NCI-H2029 (cell line): Measurements from ENCODE around the gene DNAH9.

Experiments
- DNase-seq: peaks from one replicate; lab custom pipeline; 2025; lab: John Stamatoyannopoulos, UW

The DNAH9 gene

GRCh38 chr17:11757815-11758214, 159.5 kb downstream of the DNAH9 start:
- DNase-seq: no peak

- no peak for DNase-seq
Observed at GRCh38 chr17:11768106-11768505, 169.8 kb downstream of the DNAH9 start.

- DNase-seq: no peak
Observed at GRCh38 chr17:11768981-11769380, 170.7 kb downstream of the DNAH9 start.

DNA sequence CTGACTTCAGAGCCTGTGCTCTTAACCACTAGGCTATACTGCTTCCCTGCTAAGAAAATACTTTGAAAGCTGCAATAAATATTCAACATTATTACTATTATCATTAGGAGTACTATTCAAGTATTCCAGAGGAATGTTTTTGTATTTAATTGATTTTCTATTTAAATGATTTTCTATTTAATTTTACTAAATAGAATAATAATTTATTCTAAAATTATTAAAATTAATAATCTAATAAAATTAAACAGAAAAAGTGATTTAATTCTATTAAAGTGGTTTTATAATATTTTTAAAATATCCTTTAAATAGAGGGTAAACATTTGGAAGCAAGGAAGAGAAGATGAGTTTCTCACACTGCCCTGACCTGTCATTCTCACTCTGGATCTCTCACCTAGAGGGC, 173.8 kb downstream of the DNAH9 start:
- no peak for DNase-seq

DNA sequence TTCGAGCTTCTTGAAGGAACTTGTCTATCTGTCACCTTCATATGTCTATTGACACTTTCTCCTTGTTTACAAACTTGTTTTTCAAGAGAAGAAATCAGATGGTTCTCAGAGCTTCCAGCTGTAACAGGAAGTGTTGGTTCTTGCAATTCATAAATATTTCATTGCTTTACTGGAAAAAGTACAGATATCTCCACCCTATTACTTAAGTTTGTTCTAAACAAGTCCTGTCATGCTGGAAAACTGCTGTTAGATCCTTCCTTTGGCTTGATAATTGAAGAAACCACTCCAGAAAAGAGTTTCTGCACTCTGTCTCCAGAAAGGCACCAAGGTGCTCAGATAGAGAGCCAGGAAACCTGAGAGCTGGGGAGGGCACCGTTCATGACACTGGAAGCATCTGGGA, 181.6 kb downstream of the DNAH9 start:
- no peak for DNase-seq

DNA sequence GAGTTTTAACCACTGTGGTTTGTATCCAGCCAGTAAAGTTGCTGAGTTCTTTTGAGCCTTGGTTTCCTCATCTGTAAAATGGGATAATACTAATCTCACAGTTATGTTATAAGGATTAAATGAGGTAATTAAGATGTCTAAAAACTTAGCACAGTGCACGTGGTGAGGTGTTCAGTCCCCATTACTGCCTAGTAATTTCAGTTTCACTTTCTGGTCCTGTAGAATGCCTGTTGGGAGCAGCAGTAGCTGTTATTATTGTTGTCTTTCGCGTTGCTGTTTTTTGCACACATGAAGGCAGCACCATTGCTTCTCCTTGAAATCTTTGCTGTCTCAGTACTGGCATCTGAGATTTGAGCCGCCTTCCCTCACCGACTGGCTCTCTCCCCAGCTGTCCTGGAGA, 182.4 kb downstream of the DNAH9 start:
- no peak for DNase-seq

DNA sequence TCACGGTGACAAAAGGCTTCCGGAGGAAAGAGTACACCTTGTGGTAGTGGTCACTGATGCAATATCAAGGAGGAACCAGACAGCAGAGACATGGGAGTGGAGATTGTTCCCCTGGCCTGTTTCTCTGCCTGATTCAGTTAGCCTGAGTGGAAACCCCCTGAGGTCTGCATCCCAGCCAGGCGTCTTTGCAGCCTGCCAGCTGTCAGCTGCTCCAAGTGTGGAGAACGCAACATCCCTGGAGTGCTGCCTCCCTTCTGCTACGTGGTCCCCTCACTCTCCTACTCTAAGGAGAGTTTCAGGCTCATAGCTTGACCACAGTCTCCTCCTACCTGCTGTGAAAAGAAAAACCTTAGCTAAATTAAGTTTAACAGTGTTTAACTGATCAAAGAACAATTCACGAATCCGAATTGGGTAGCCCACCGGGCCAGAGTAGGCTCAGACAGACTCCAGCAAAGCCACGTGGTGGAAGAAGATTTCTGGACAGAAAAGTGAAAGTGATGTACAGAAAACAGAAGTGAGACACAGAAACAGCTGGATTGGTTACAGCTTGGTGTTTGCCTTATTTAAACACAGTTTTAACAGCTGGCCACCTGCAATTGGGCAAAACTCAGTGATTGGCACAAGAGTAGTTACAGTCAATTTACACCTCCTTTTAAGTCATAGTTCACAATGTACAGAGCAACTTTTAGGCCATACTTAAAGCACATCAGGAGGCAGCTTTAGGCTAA, 188.6 kb downstream of the DNAH9 start:
- no peak for DNase-seq

DNA sequence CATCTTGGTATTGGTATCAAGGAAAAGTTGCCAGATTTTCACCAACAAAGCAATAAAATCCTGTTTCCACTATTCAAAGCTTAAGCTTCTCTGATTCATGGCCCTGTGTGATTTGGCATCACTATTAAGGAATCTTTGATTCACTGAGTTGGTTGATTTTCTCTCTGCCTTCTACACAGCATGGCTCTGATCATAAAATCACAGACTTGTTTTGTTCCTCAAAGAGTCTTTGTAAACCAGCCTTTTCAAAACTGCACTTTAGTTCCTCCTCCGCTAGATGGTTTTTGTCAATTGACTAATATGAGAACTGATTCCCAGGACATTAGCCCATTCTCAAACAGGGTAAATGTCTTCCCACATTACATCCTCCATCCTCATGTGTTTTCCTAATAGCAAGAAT, 197.6 kb downstream of the DNAH9 start:
- DNase-seq: no peak

- no peak for DNase-seq
Observed at GRCh38 chr17:11797803-11798202, 199.5 kb downstream of the DNAH9 start.

DNA sequence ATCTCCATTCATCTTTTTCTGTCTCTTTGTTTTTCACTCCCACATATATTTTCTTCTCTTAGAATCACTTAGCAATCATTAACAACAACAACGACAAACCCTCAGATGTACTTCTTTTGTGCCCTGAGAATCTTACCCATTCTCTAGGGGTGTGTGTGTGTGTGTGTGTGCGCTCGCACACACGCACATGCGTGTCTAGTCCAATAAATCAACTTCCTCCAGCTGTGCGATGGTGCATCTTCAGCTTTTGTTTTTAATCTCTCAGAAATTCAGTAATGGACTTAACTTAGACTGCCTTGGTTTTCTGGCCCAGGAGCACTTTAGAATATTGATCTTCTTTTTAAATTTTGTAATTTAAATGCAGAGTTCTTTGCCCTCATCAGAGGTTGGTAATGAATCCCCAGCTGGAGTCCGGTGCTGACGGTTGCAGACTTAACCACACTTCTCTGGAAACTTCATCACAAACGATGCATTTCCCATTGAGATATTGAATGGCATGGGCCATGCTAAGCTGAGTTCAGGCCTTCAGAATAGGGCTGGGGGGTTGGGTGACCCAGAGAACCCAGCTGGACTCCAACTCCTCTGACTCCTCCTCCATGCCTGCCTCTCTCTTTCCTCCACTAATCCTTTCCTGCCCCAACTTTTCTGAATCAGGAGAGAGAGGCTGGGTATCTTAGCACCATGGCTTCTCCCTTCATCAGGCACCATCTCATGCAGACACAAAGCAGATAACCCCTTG, 205.1 kb downstream of the DNAH9 start:
- DNase-seq: no peak

GRCh38 chr17:11805138-11805537, 206.9 kb downstream of the DNAH9 start:
- DNase-seq: no peak

DNA sequence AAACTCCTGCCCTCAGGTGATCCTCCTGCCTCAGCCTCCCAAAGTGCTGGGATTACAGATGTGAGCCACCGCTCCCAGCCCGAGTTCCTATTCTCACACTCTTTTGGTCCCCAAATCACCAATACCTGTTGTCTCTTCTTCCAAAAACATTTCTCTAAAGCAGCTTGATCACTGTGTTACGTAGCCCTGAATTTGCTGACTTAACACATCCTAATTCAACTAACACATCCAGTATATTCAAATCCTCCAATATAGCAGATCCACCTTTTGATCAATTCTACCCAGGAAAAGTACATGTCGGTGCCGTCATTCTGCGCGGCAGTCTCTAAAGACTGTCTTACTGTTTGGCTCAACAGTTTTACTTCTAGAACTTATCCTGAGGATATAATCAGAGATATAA, 207.7 kb downstream of the DNAH9 start:
- no peak for DNase-seq

GRCh38 chr17:11807606-11808005, 209.3 kb downstream of the DNAH9 start:
- no peak for DNase-seq

DNA sequence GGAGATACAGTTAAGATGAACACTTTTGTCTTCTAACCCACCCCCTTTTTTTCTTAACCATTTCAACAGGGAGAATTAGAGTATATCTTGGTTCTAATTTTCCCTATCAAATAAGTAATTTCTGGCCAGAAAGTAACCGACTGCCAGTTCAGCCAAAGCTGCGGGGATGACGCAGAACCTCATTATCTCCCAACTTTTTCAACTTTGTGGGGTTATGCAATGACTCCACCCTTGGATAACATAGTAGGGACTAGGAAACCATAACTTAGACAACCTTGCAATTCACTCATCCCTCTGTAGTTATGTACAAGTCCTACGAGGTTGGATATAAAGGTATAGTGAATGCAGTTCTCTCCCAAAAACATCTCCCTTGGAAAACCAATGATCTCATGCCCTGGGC, 215.0 kb downstream of the DNAH9 start:
- no peak for DNase-seq

DNA sequence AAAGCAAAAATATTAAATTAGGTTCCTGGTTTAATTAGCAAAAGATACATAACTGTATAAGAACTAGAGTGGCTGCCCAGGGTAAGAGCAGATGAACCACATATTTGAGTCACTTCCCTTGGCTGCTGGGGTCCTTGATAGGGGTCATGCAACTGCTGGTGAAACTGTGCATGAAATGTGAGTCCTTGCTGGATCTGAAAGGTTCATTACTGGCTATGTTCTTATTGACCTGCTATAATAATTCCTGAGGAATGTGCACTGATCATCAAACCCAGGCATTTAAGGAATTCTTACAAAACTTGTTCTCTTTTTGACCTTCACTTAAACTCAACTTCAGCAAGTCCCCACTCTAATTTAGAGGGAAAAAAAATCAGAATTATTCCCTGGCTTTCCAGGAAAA, 215.6 kb downstream of the DNAH9 start:
- DNase-seq: no peak

DNA sequence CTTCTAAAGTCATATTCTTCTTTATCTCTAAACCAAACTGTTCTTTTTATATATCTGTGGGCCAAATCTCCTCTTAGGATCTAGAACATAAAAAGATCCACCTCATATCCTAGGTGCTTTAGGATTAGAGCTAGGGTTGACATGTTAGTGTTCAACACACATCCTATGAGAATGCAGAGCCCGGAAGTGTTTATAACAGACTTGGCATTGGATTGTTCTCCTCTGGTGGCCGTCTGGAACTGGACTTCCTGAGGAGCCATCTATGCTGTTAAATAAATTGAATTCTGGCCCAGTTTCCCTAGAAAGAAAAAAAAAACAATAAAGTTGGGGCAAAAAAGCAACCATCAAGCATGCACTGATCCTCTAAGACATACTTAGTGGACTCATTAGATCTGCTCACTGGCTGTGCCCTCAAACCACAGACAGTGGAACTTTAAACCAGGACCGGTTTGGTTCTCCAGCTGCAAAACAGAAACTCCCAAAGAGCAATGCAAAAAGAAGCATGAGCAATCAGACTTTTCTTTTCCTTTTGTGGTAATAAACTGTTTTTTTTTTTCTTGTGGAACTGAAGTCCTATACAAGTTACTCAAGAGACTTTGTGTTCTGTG, 216.5 kb downstream of the DNAH9 start:
- no peak for DNase-seq

DNA sequence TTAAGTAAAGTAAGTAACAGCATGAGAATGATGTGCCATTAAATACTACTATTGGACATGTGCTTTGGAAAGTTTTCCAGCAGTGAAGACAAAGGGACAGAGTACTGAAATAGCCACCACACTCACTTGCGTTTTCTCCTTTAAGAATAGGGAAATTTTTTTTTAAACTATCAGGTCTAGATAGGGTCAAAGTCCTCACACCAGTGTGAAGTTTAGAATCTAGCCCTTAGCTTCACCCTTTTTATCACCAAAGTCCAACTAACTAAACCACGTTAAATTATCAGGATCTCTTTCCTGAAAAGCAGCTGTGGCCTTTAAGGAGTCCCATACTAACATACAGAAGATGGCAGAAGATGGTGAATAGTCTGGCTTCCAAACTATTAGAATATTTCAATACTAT, 218.1 kb downstream of the DNAH9 start:
- no peak for DNase-seq

- DNase-seq: no peak
Observed at GRCh38 chr17:11823862-11824261, 225.6 kb downstream of the DNAH9 start.

- no peak for DNase-seq
Observed at GRCh38 chr17:11825572-11826209, 227.4 kb downstream of the DNAH9 start.

GRCh38 chr17:11832401-11833137, 234.3 kb downstream of the DNAH9 start:
- no peak for DNase-seq

GRCh38 chr17:11836508-11836907, 238.2 kb downstream of the DNAH9 start:
- no peak for DNase-seq

DNA sequence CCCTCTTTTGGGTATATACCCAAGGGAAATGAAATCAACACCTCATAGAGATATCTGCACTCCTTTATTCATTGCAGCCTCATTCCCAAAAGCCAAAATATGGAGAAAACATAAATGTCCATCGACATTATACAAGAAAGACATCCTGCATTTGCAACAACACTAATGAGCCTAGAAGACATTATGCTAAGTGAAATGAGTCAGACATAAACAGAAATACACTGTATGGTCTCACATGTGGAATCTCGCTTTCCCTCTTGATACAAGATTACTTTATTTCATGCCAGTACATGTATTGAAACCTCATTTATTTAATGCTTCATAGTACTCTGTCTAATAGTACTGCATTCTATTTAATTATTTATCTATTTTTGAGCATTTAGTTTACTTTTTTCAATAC, 241.8 kb downstream of the DNAH9 start:
- DNase-seq: no peak
